Gastrocnemius medialis (tissue), 4 donors: ENCODE data around the gene KCNS1.

Experiments
- POLR2A ChIP-seq, 2 donors: fragments of 450-650 bp; IDR thresholded peaks; one replicate each; pipeline ENCODE4 v1.6.1; 2017; ENCODE audit warnings: antibody characterized with exemption in 2 of 2, mild to moderate bottlenecking in 2 of 2, moderate library complexity in 2 of 2
- TF ChIP-seq, protein P1 (sequence below), 5 experiments: fragments of 450-650 bp in 3 of 5; fragments of 200-600 bp in 2 of 5; sonication (generic) in 2 of 5; IDR thresholded peaks in 4 of 5; conservative IDR thresholded peaks in 1 of 5; 1 replicate in 4 of 5; 2 replicates in 1 of 5; pipeline ENCODE4 v1.5.1; 2016 to 2019; ENCODE audit warnings: antibody characterized with exemption in 5 of 5, mild to moderate bottlenecking in 3 of 5, moderate library complexity in 3 of 5

DNA sequence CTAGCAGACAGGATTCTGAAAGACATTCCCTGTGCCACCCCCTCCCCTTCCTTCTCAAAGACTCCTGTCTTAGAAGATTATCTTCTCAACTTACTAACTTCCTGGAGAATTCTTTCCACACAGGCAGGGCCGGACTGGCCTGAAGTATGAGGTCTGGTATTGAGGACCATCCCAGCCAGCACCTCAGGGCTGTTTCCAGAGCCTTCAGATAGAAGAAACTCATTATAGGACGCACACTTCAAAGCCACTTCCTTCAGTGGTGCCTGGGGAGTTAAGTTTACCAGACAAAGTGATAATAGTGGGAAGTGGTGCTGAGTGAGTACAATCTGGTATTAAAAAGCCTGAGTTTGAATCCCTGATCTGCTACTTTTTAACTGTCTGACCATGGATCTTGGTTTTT, 15.6 kb downstream of the KCNS1 start:
- TF ChIP-seq, protein P1, sequence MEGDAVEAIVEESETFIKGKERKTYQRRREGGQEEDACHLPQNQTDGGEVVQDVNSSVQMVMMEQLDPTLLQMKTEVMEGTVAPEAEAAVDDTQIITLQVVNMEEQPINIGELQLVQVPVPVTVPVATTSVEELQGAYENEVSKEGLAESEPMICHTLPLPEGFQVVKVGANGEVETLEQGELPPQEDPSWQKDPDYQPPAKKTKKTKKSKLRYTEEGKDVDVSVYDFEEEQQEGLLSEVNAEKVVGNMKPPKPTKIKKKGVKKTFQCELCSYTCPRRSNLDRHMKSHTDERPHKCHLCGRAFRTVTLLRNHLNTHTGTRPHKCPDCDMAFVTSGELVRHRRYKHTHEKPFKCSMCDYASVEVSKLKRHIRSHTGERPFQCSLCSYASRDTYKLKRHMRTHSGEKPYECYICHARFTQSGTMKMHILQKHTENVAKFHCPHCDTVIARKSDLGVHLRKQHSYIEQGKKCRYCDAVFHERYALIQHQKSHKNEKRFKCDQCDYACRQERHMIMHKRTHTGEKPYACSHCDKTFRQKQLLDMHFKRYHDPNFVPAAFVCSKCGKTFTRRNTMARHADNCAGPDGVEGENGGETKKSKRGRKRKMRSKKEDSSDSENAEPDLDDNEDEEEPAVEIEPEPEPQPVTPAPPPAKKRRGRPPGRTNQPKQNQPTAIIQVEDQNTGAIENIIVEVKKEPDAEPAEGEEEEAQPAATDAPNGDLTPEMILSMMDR (IDR thresholded peaks at IDR 0.05 in 4 of 5, conservative IDR thresholded peaks at IDR 0.05 in 1 of 5) = no peak
- no peak for TF ChIP-seq POLR2A (IDR thresholded peaks at IDR 0.05)
